Measurements from ENCODE around the gene IGF2. TPM values are rescaled to one million over a fixed set of nuclear protein-coding genes. Genes with fewer than 3 reads are reported as not detected.

Gene IGF2
- total and polyA plus RNA-seq, 2 of the 8 experiments (the other 6 are each of a cell fraction or from before 2014, with no cell fraction given): 0.74 to 1.5 TPM

- TF ChIP-seq SUZ12 (IDR thresholded peaks at IDR 0.05; ENCODE audit: low read length): peak; percentile 72
- TF ChIP-seq CHD7 (IDR thresholded peaks at IDR 0.05; ENCODE audit: insufficient replicate concordance, low read length): no peak
- TF ChIP-seq CTBP2 (IDR thresholded peaks at IDR 0.05; ENCODE audit: borderline replicate concordance, insufficient read depth, insufficient read length, low read length): no peak
- no peak for TF ChIP-seq TCF12 (IDR thresholded peaks at IDR 0.05; ENCODE audit: low read depth, low read length)
- no peak for TF ChIP-seq YY1 (IDR thresholded peaks at IDR 0.05; ENCODE audit: low read depth, low read length)
- no peak for TF ChIP-seq BACH1 (IDR thresholded peaks at IDR 0.05; ENCODE audit: low read length)
- TF ChIP-seq BCL11A (IDR thresholded peaks at IDR 0.05; ENCODE audit: low read depth in 2 of 2, low read length in 2 of 2): no peak
- TF ChIP-seq E2F6 (IDR thresholded peaks at IDR 0.05): peak; percentile 16; the same call in 1 of the 2 replicates
- no peak for TF ChIP-seq KDM5A (IDR thresholded peaks at IDR 0.05; ENCODE audit: low read length)
- TF ChIP-seq GTF2F1 (IDR thresholded peaks at IDR 0.05; ENCODE audit: borderline replicate concordance, low read depth, low read length): no peak
These were observed 612 bp downstream of the IGF2 start (continued) for GRCh38 chr11:2138431-2139122.

Measured in H1 (cell line).